ENCODE data around the gene LMTK2.

LMTK2 gene

DNA sequence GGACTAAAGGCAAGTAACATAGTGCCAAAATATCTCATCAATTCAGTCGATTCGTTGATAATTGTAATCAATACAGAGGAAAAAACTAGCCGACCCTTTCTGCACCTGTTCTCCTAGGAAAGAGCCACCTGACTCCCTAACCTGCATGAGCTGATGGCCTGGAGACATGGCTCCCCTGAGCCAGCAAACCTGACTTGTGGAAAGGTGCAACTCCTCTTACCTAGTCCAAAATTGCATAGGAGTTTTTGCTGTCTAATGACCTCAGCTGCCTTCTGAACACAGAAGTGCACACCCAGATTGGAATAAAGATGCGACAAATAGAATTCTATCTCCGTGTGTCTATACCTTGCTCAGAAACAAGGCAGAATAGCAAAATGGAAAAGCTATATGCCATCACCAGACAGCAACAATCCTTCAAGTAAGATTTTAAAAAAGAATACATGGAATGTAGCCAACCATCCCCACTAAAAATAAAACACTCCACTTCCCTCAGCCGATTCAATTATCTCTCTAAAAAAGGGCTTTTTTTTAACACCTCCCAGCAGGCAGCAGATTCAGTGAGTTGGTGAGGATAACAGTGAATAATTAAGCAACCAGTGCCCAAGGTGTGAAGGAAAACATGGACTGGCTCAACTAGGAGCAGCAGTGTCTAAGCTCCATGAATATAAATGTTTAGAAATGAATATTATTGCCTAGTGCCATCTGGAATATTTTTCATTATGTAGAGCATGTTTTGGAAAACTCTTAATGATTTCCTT lies 26.6 kb upstream of the LMTK2 start:
- no peaks in the 10 kb centered on the region for H3K36me3 ChIP-seq
- no peak overlapping the region for H3K4me3 ChIP-seq (ENCODE audit: low read depth, low read length)
- H3K9me3 ChIP-seq (ENCODE audit: severe bottlenecking) = no peaks in the 10 kb centered on the region
- H3K27me3 ChIP-seq (ENCODE audit: insufficient read depth, low read depth, severe bottlenecking) = no peaks in the 10 kb centered on the region
- H3K27ac ChIP-seq = no peak overlapping the region
- TF ChIP-seq, protein P1, sequence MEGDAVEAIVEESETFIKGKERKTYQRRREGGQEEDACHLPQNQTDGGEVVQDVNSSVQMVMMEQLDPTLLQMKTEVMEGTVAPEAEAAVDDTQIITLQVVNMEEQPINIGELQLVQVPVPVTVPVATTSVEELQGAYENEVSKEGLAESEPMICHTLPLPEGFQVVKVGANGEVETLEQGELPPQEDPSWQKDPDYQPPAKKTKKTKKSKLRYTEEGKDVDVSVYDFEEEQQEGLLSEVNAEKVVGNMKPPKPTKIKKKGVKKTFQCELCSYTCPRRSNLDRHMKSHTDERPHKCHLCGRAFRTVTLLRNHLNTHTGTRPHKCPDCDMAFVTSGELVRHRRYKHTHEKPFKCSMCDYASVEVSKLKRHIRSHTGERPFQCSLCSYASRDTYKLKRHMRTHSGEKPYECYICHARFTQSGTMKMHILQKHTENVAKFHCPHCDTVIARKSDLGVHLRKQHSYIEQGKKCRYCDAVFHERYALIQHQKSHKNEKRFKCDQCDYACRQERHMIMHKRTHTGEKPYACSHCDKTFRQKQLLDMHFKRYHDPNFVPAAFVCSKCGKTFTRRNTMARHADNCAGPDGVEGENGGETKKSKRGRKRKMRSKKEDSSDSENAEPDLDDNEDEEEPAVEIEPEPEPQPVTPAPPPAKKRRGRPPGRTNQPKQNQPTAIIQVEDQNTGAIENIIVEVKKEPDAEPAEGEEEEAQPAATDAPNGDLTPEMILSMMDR (IDR thresholded peaks at IDR 0.05; ENCODE audit: low read depth, low read length) = no peak
- DNase-seq = no peak

DNA sequence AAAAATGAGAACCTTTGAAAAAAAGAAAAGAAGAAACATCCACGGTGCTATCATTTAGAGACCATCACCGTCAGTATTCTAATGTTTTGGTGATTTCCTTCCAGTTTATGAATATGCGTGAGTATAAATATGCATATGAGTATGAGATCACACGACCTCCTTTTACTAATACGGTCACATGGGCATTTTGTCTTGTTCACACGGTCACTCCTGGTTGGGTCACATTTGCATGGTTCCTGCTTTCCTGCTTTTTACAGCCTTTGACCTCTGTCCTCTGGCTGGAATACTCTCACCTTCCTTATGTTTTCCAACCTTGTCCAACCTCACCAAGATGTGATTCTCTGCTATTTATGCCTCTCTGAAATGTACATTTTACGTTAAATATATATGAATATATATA lies 25.3 kb upstream of the LMTK2 start:
- H3K27me3 ChIP-seq (ENCODE audit: insufficient read depth, low read depth, severe bottlenecking) = no peaks in the 10 kb centered on the region
- DNase-seq = no peak
- H3K9me3 ChIP-seq (ENCODE audit: severe bottlenecking) = no peaks in the 10 kb centered on the region
- H3K4me3 ChIP-seq (ENCODE audit: low read depth, low read length) = no peak overlapping the region
- TF ChIP-seq, protein P1 (IDR thresholded peaks at IDR 0.05; ENCODE audit: low read depth, low read length) = no peak
- no peaks in the 10 kb centered on the region for H3K36me3 ChIP-seq
- no peak overlapping the region for H3K27ac ChIP-seq

DNA sequence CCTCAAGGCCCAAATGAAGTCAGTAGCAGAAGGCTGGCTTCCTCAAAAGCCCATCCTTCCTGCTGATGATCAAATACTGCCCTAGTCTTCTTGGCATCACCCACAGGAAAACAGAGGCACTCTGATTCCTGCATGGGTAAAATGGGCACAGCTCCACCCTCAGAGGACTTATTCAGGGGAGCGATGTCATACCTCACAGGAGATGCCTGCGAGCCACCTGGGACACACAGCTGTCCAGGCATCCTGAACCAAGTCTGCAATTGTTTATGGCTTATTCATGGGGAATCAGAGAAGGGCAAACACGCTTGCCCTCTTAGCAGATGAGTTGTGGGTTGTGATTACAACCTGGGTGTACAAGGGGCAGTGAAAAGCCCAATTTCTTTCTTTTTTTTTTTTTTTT lies 22.0 kb upstream of the LMTK2 start:
- no peaks in the 10 kb centered on the region for H3K36me3 ChIP-seq
- H3K27me3 ChIP-seq (ENCODE audit: insufficient read depth, low read depth, severe bottlenecking) = no peaks in the 10 kb centered on the region
- no peak for DNase-seq
- H3K4me3 ChIP-seq (ENCODE audit: low read depth, low read length) = no peak overlapping the region
- no peaks in the 10 kb centered on the region for H3K9me3 ChIP-seq (ENCODE audit: severe bottlenecking)
- TF ChIP-seq, protein P1 (IDR thresholded peaks at IDR 0.05; ENCODE audit: low read depth, low read length) = no peak
- no peak overlapping the region for H3K27ac ChIP-seq

DNA sequence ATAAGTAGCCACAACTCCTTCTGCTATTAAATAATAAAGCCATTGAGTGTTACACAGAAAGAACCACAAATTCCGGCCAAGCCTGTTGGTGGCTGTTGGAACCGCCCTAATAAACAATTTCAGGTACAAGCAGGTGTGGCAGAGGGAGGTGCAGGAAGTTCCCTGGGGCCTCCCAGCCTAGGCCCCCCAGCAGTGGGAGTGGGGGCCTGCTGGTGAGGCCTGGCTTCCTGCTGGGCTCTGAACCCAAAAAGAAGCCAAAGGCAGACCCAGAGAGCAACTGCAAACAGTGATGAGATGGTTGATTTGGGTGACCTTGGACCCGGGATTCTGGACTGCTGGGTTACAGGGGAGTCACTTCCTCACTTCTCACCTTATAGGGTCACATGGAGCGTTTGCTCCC lies 21.0 kb upstream of the LMTK2 start:
- Histone ChIP-seq H3K9me3 (ENCODE audit: severe bottlenecking) (no peaks in the 10 kb centered on the region), H3K27ac (no peak overlapping the region), H3K4me3 (ENCODE audit: low read depth, low read length) (no peak overlapping the region), H3K27me3 (ENCODE audit: insufficient read depth, low read depth, severe bottlenecking) (no peaks in the 10 kb centered on the region), H3K36me3 (no peaks in the 10 kb centered on the region)
- no peak for DNase-seq
- TF ChIP-seq, protein P1 (IDR thresholded peaks at IDR 0.05; ENCODE audit: low read depth, low read length) = no peak

DNA sequence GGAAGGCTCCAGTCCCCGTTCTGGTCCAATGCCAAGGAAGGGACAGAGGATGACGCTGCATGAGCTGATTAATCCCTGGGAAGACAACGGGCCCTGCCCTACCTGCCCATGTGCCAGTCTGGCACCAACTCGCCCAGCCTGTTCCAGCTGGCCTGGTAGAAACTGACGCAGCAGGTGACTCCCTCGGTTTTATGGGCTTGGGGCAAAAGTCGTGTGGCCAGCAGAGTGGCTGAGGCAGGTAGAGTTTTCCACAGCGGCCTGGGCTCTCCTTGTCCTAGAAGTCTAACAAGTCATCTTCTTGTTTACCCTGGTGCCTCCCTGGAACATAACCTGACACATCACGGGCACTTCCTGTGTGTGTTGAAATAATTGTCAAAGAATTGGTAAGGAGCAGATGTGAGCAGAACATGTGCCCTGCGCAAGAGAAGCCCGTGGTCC lies 20.4 kb upstream of the LMTK2 start:
- DNase-seq = no peak
- TF ChIP-seq, protein P1 (IDR thresholded peaks at IDR 0.05; ENCODE audit: low read depth, low read length) = no peak
- Histone ChIP-seq H3K27me3 (ENCODE audit: insufficient read depth, low read depth, severe bottlenecking) (no peaks in the 10 kb centered on the region), H3K4me3 (ENCODE audit: low read depth, low read length) (no peak overlapping the region), H3K36me3 (no peaks in the 10 kb centered on the region), H3K9me3 (ENCODE audit: severe bottlenecking) (no peaks in the 10 kb centered on the region), H3K27ac (no peak overlapping the region)

DNA sequence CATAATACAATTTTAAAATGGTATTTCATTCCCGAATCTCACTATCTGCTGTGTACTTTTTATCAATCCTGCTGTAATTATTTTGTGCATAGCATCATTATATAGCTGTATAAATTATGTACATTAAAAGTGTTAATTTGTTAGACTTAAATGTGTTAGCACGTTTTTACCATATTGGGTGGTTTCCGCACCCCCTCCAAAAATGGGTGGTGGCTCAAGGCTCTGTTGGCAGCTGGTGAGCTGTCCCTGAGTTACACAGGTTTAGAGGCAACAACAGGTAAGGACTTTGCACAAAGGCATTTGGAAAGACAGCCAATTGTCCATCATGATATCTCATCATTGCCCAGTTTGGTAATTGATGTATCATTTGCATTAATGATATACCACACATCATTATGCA lies 18.6 kb upstream of the LMTK2 start:
- no peak for DNase-seq
- H3K36me3 ChIP-seq = no peaks in the 10 kb centered on the region
- H3K9me3 ChIP-seq (ENCODE audit: severe bottlenecking) = no peaks in the 10 kb centered on the region
- no peaks in the 10 kb centered on the region for H3K27me3 ChIP-seq (ENCODE audit: insufficient read depth, low read depth, severe bottlenecking)
- no peak overlapping the region for H3K27ac ChIP-seq
- no peak overlapping the region for H3K4me3 ChIP-seq (ENCODE audit: low read depth, low read length)
- TF ChIP-seq, protein P1 (IDR thresholded peaks at IDR 0.05; ENCODE audit: low read depth, low read length) = no peak

All from WERI-Rb-1 (cell line).